GM19035 (cell line): ENCODE results near the gene ZNF101.
A peak's percentile ranks its signal among the peaks of the same experiment; 100 is the strongest.

Experiments used
- ATAC-seq: cut with Tn5 transposase; IDR thresholded peaks from one replicate; pipeline ENCODE4 v1.9.1; 2021; ENCODE audit not compliant: unreplicated experiment

The ZNF101 gene

GRCh38 chr19:19637523-19638251 is 31.0 kb upstream of the ZNF101 start:
- ATAC-seq, result no peak

- ATAC-seq, result peak; percentile 7
Observed at GRCh38 chr19:19642506-19643157, 26.0 kb upstream of the ZNF101 start.

GRCh38 chr19:19643158-19644053 is 25.2 kb upstream of the ZNF101 start, which contains the start of gene GMIP:
Gene GMIP (minus strand): TSS chr19:19643657. CDS start chr19:19643529, 128 bp downstream.
- ATAC-seq, result peak; percentile 68

GRCh38 chr19:19644054-19644388 is 24.6 kb upstream of the ZNF101 start:
- ATAC-seq, result no peak

GRCh38 chr19:19645233-19645870 is 23.3 kb upstream of the ZNF101 start:
- no peak for ATAC-seq

GRCh38 chr19:19647037-19647835 is 21.4 kb upstream of the ZNF101 start:
- no peak for ATAC-seq

GRCh38 chr19:19649155-19649554 is 19.5 kb upstream of the ZNF101 start:
- ATAC-seq, result no peak

GRCh38 chr19:19649580-19649995 is 19.1 kb upstream of the ZNF101 start:
- no peak for ATAC-seq

- ATAC-seq, result no peak
Observed at GRCh38 chr19:19650331-19650730, 18.3 kb upstream of the ZNF101 start.

- ATAC-seq, result no peak
Observed at GRCh38 chr19:19651076-19651475, 17.6 kb upstream of the ZNF101 start.

GRCh38 chr19:19652482-19653295 is 15.9 kb upstream of the ZNF101 start:
- ATAC-seq, result no peak

- no peak for ATAC-seq
Observed at GRCh38 chr19:19653597-19654147, 15.0 kb upstream of the ZNF101 start.

- no peak for ATAC-seq
Observed at GRCh38 chr19:19654441-19654840, 14.2 kb upstream of the ZNF101 start.

GRCh38 chr19:19655051-19655594 is 13.5 kb upstream of the ZNF101 start:
- ATAC-seq, result no peak

GRCh38 chr19:19655641-19656343 is 12.8 kb upstream of the ZNF101 start:
- no peak for ATAC-seq

GRCh38 chr19:19656451-19657396 is 11.9 kb upstream of the ZNF101 start:
- no peak for ATAC-seq

GRCh38 chr19:19657397-19657783 is 11.2 kb upstream of the ZNF101 start:
- no peak for ATAC-seq
